CD4-positive, alpha-beta T cell treated with Interleukin-6 at 100 ng/mL for 8 hours (primary cell): ENCODE results near the gene EPSTI1.

Experiments used
- DNase-seq: peaks from one replicate; pipeline ENCODE4 v3.0.0-alpha.2; 2020; ENCODE audit warnings: mixed read lengths, low spot score

EPSTI1 gene

GRCh38 chr13:42971691-42972347, 20.2 kb downstream of the EPSTI1 start:
- no peak for DNase-seq

GRCh38 chr13:42970824-42971690, 21.0 kb downstream of the EPSTI1 start:
- DNase-seq = peak; percentile 59

DNA sequence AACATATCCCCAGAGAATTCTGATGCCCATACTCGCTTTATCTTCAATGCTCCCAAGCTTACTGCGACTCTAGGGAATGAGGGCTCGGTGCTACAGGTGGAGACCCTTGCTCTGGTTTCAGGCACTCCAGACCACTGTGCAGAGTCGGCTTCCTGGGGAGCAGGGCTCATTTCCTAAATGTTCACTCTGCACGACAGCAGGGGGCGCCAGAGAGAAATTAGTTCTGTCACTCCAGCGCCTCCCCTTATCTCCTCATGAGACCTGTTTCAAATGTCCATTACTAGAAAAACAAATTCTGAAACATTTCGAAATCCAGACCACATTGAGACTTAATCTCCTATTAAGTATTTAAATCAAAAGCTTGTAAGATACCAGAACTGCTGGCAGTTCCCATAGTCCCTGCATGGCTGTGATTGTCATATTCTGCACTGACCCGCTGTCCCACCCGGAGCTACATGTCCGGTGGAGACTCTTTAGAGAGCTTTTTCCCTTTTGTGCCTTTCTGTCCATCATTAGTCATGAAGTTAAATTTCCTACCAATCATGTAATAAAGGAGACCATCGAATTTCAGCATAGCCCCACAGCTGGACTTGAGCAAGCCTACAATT, 22.4 kb downstream of the EPSTI1 start:
- DNase-seq = peak; percentile 73

DNA sequence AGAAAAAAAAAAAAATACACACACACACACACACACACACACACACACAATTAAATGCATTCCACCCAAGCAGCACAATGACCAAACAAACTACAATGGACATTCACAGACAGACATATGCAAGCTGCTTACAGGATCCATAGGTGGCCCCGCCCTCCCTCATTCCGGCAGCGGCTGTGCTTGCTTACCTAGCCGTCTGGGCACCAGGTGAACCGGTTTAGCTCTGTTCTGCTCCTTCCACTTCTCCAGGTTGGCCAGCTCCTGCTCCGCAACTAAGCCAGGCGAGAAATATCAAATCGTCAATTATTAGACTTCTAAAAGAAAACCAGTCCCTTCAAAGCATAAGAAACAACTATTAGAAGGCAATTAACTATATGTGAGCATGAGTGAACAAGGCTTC, 23.1 kb downstream of the EPSTI1 start:
- DNase-seq = no peak

DNA sequence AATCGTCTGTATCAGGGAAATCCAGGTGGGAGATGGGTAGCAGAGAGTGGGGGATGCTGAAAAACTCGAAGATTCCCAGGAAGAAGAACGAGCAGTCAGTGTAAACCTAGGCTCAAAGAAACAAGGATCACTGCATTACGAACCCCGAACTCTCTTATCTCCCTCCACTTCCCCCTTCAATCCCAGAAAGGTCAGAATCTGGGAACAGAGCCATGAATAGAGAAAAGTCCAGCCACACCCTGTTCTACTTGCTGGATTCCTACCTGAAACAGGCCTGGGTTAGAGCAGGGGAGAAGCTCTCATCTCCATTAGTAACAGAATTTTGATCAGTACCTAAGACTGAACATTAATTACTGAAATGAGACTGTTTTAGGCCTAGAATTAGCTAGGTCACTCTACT, 24.4 kb downstream of the EPSTI1 start:
- DNase-seq = no peak

GRCh38 chr13:42965281-42965680, 26.8 kb downstream of the EPSTI1 start:
- DNase-seq = no peak

DNA sequence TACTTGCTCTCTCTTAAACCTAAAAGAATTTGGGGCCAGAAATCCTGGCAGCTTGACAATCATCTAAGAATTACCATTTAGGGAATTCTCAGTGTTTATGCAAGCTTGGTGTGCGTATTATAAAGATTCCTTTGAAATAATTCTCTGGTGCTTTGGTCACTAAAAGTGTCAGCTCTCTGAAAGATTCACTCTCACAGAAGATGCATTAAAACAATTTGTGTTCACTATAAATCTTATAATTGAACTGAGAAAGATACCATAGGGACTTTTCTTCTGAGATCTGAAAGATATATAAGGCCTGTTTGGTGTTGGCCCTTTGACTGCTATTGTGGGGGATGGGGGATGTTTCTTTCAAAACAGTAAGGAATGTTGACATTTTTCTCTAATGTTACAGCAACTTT, 27.3 kb downstream of the EPSTI1 start:
- DNase-seq = no peak

DNA sequence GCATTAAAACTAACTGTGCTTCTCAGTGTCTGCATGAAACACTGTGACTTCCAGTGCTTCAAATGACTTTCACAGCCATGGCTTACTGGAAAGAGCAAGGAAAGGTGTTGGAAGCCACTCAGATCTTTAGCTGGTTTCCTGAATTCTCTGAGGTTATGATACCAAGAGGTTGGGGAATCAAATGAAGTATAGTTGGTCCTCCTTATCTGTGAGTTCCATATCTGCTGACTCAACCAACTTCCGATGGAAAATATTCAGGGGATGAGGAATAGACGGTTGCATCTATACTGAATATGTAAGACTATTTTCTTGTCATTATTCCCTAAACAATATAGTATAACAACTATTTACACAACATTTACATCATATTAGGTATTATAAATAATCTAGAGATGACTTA, 32.4 kb downstream of the EPSTI1 start:
- DNase-seq = no peak

DNA sequence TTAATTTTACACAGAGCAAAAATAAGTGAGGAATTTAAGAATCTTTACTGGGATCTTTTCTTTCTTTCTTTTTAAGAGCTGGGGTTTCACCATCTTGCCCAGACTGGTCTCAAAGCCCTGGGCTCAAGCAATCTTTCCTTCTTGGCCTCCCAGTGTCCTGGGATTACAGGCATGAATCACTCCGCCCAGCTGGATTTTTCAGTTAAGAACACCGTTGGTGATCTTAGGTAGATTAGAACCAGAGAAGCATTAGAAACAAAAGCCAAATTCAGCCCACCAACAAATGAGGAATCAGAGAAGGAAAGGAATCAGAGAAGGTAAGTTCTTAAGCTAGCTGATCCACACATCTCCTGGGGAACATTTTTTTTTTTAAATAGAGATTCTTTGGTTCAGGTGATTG, 34.2 kb downstream of the EPSTI1 start:
- DNase-seq = no peak

GRCh38 chr13:42950181-42950580, 41.9 kb downstream of the EPSTI1 start:
- DNase-seq = no peak

DNA sequence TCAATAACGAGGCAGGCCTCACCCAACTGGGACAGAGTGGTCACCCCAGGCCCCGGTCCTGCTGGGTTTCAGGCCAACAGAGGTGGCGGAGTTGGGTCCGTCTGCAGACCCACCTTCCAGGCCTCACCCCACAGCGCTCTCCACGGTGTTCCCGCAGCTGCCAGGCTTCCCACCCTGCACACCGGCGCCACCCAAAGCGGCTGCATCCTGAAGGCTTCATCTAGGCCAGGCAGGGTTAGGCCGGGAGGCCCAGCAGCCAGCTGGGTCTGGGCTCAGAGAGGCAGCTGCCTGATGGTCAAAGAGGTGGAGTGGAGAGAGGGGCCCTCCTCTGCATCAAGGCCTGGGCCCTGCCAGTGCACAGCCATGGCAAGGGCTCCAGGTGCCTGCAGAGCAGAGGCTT, 44.1 kb downstream of the EPSTI1 start:
- no peak for DNase-seq

GRCh38 chr13:42946927-42947326, 45.1 kb downstream of the EPSTI1 start:
- no peak for DNase-seq

- DNase-seq = no peak
Observed at GRCh38 chr13:42929886-42930535, 62.0 kb downstream of the EPSTI1 start.

DNA sequence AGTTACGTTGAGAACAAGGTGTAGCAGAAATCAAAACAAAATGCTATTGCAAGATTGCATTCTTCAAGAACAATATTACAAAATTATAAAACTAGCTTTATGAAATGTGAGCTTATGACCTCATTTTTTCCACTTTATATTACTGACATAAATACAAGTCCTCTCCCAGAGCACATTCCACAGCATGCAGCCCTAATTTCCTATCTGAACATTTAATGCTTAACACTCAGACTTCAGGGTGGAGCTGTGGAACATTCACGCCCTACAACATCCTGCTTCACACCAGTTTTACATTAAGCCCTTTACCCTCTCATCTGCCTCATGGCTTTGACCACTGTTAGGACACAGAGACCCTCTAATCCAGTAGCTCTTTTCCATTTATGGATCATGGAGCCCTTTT, 65.5 kb downstream of the EPSTI1 start:
- no peak for DNase-seq

- DNase-seq = no peak
Observed at GRCh38 chr13:42926043-42926442, 66.0 kb downstream of the EPSTI1 start.

GRCh38 chr13:42925626-42926025, 66.4 kb downstream of the EPSTI1 start:
- DNase-seq = no peak

GRCh38 chr13:42924344-42924743, 67.7 kb downstream of the EPSTI1 start:
- no peak for DNase-seq

- DNase-seq = no peak
Observed at GRCh38 chr13:42907745-42908144, 84.3 kb downstream of the EPSTI1 start.

DNA sequence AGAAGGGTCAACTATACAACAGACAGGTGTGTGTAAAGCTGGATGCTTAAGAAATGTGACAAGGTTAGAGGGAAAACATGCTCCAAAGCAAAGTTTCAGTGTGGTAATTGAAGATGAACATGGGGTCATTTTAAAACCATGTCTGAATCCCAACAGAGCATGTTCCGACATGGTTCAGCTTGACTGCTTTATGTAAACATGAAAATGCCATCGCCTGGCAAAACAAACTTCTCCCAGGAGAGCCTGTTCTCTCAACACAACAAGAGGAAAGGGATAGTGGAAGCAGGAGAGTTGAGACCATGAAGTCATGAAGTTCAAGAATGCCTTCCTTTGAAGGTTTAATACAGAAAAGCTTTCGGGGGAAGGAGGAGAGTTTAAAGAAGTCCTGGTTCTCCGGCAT, 85.8 kb downstream of the EPSTI1 start:
- DNase-seq = no peak

- no peak for DNase-seq
Observed at GRCh38 chr13:42905579-42905978, 86.5 kb downstream of the EPSTI1 start.

DNA sequence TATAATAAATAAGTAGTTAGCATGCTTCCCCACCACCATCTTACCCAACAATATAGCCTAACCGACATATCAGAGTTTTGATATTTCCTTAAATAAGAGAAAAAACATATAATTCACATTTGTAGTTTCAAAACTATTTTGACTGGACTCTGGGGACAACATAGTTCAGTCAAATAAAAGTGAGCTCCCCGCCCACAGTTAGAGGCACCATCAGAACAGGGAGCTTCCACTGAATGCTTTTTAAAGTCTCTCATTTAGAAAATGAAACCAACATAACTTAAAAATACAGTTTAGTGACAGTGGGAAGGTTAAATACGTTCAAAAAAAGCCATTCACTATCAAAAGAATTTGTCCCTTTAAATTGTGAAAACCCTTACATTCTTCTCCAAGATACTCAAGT, 92.8 kb downstream of the EPSTI1 start:
- DNase-seq = no peak

GRCh38 chr13:42895776-42896175, 96.3 kb downstream of the EPSTI1 start:
- DNase-seq = no peak

- DNase-seq = no peak
Observed at GRCh38 chr13:42894765-42895243, 97.2 kb downstream of the EPSTI1 start.
